ENCODE measurements around the gene CCNQ. TPM values are rescaled to one million over a fixed set of nuclear protein-coding genes. Genes with fewer than 3 reads are reported as not detected.

The CCNQ gene
- total and polyA plus RNA-seq, 2 of the 8 experiments (the other 6 are each of a cell fraction or from before 2014, with no cell fraction given), result 16.6 to 32.1 TPM

GRCh38 chrX:153539979-153540358, 59.0 kb downstream of the CCNQ start:
- Histone ChIP-seq H2AK5ac (ENCODE audit: low read depth, low read length) (no peak overlapping the region), H3K23ac (ENCODE audit: insufficient read length) (no peak overlapping the region), H2BK15ac (ENCODE audit: low read length) (no peak overlapping the region), H4K20me1 (replicated peaks in 1 of 2; ENCODE audit: control insufficient read depth in 1 of 2, insufficient read depth in 2 of 2, low read length in 2 of 2) (no peaks in the 10 kb centered on the region), H3K4ac (replicated peaks; ENCODE audit: insufficient read length, low read depth, low read length) (no peak overlapping the region), H3K14ac (ENCODE audit: insufficient read length) (no peak overlapping the region), H3K56ac (replicated peaks; ENCODE audit: insufficient read length, low read depth, low read length) (no peak overlapping the region), H3K9me3 (ENCODE audit: insufficient read depth in 2 of 2, low read depth in 1 of 2, low read length in 1 of 2) (no peaks in the 10 kb centered on the region), H3K23me2 (ENCODE audit: low read depth, low read length) (no peaks in the 10 kb centered on the region), H3K27me3 (replicated peaks in 1 of 4; ENCODE audit: control insufficient read depth in 3 of 4, extremely low read depth in 1 of 4, insufficient read depth in 3 of 4, low read length in 3 of 4) (no peaks in the 10 kb centered on the region), H2BK5ac (ENCODE audit: low read depth, low read length) (no peak overlapping the region), H3K18ac (ENCODE audit: extremely low read depth, low read length) (no peak overlapping the region), H3K4me3 (ENCODE audit: extremely low read depth in 1 of 4, insufficient read depth in 2 of 4, low read depth in 3 of 4, low read length in 4 of 4) (no peak overlapping the region), H3K27ac (ENCODE audit: low read depth, low read length) (no peak overlapping the region), H2BK20ac (ENCODE audit: low read length) (no peak overlapping the region), H3K79me1 (ENCODE audit: low read depth, low read length) (no peaks in the 10 kb centered on the region), H3K79me2 (ENCODE audit: control insufficient read depth in 1 of 2, insufficient read depth in 2 of 2, low read length in 2 of 2) (no peaks in the 10 kb centered on the region), H3K9ac (replicated peaks in 1 of 4; ENCODE audit: extremely low read depth in 1 of 4, low read depth in 3 of 4, low read length in 3 of 4) (no peak overlapping the region), H3K36me3 (ENCODE audit: control insufficient read depth in 2 of 4, insufficient read depth in 4 of 4, low read length in 3 of 4) (no peaks in the 10 kb centered on the region), H4K8ac (ENCODE audit: extremely low read depth, insufficient read depth, low read length) (no peak overlapping the region; the same call in 1 of the 2 replicates), H2BK12ac (ENCODE audit: low read depth, low read length) (no peak overlapping the region), H4K5ac (ENCODE audit: insufficient read length, low read depth, low read length) (no peak overlapping the region), H4K91ac (replicated peaks; ENCODE audit: insufficient read length, low read length) (no peak overlapping the region), H3K4me1 (replicated peaks in 1 of 4; ENCODE audit: control insufficient read depth in 3 of 4, insufficient read depth in 4 of 4, low read length in 3 of 4) (no peaks in the 10 kb centered on the region; a peak in 1 of 7 replicates), H3K4me2 (ENCODE audit: insufficient read depth in 1 of 2, low read depth in 2 of 2, low read length in 2 of 2) (no peak overlapping the region), H2AFZ (ENCODE audit: low read length) (no peak overlapping the region), H2BK120ac (replicated peaks; ENCODE audit: low read depth, low read length) (no peak overlapping the region)
- DNase-seq (ENCODE audit: low read depth in 1 of 2, low spot score in 2 of 2) (no peak), FAIRE-seq (no peak)
- CTCF ChIA-PET (ENCODE audit: partially characterized antibody), result interaction anchor here (0.6 to 4.2 kb wide), 35 partner anchors 8 to 598 kb away, joined by 3 to 30 read pairs (median 5); partner anchors contain the start of genes ATP2B3 and SLC6A8
- 83% methylated on average over 5 of the region's 9 CpGs; no CpG with 5 or more reads in 1 of the 2 experiments for WGBS, 2 experiments (ENCODE audit: extremely low coverage in 1 of 2, insufficient coverage in 1 of 2, insufficient read length in 1 of 2, insufficient replicate concordance in 2 of 2, low coverage in 1 of 2, low lambda C conversion rate in 2 of 2, missing lambda C conversion rate in 1 of 2)
- POLR2A ChIA-PET (ENCODE audit: partially characterized antibody), result no interaction called here
- TF ChIP-seq SIN3A (conservative IDR thresholded peaks at IDR 0.05 in 1 of 2, IDR thresholded peaks at IDR 0.05 in 1 of 2; ENCODE audit: low read depth in 1 of 2, low read length in 2 of 2), result no peak
- TF ChIP-seq BCL11A (IDR thresholded peaks at IDR 0.05; ENCODE audit: low read depth in 2 of 2, low read length in 2 of 2), result no peak
- no peak for TF ChIP-seq SIX5 (IDR thresholded peaks at IDR 0.05; ENCODE audit: low read depth, low read length)
- no peak for TF ChIP-seq TBP (IDR thresholded peaks at IDR 0.05; ENCODE audit: low read depth, low read length)
- no peak for TF ChIP-seq NRF1 (IDR thresholded peaks at IDR 0.05; ENCODE audit: low read depth, low read length)
- no peak for TF ChIP-seq EP300 (IDR thresholded peaks at IDR 0.05; ENCODE audit: borderline replicate concordance in 1 of 2, low read depth in 2 of 2, low read length in 2 of 2)
- no peak for TF ChIP-seq RNF2 (IDR thresholded peaks at IDR 0.05; ENCODE audit: borderline replicate concordance, low read depth, low read length, missing control alignments, poor library complexity, severe bottlenecking)
- TF ChIP-seq BACH1 (IDR thresholded peaks at IDR 0.05; ENCODE audit: low read length), result no peak
- TF ChIP-seq RAD21 (IDR thresholded peaks at IDR 0.05 in 1 of 2, conservative IDR thresholded peaks at IDR 0.05 in 1 of 2; ENCODE audit: low read depth in 2 of 2, low read length in 2 of 2), result no peak
- no peak for TF ChIP-seq HDAC6 (IDR thresholded peaks at IDR 0.05; ENCODE audit: low read depth, low read length)
- TF ChIP-seq CBX8 (IDR thresholded peaks at IDR 0.05; ENCODE audit: borderline replicate concordance, low read depth, low read length), result no peak
- no peak for TF ChIP-seq JUN (IDR thresholded peaks at IDR 0.05; ENCODE audit: low read depth, low read length)
- no peak for TF ChIP-seq GTF2F1 (IDR thresholded peaks at IDR 0.05; ENCODE audit: borderline replicate concordance, low read depth, low read length)

All from H1 (cell line).